Erythroblast (primary cell): ENCODE measurements around the gene H6PD.

ENCODE experiments used
- DNase-seq, 2 experiments: peaks; one replicate each; lab custom pipeline; 2025; lab: John Stamatoyannopoulos, UW
- GATA1 ChIP-seq: IDR thresholded peaks from 2 replicates; pipeline ENCODE4 v1.6.1; 2011; ENCODE audit warnings: low read depth, mild to moderate bottlenecking, control low read depth, low read length, moderate library complexity
- POLR2A ChIP-seq: IDR thresholded peaks from 2 replicates; pipeline ENCODE4 v1.6.1; 2011; ENCODE audit warnings: mild to moderate bottlenecking, low read length

Gene H6PD

DNA sequence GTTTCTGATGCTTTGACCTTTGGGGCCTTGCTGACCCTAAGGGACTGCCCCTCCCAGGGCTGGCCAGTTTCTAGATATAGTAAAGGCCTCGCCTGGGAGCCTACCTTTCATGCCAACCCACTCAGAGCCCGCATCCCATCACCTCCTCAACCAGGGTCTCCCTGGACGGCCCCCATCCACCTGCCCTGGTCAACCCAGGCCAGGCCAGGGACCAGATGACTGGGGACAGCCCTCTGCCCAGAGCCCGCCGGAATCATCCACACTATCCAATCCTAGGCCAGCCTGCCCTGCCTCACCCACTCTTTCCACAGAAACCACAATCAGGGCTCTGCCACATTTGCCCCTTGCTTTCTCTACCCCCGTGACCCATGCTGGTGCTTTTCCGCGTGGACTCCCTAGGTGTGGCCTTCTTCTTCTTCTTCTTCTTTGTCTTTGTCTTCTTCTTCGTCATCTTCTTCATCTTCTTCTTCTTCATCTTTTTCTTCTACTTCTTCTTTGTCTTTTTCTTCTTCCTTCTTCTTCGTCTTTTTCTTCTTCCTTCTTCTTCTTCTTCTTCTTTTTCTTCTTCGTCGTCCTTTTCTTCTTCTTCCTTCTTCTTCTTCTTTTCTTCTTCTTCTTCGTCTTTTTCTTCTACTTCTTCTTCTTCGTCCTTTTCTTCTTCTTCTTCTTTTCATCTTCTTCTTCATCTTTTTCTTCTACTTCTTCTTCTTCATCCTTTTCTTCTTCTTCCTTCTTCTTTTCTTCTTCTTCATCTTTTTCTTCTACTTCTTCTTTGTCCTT lies 11.5 kb upstream of the H6PD start:
- no peak for DNase-seq

GRCh38 chr1:9224664-9225410 lies 9.7 kb upstream of the H6PD start:
- DNase-seq = no peak
- TF ChIP-seq POLR2A (no peak), GATA1 (no peak)

More for the DNA sequence above, 11.5 kb upstream of the H6PD start:
- TF ChIP-seq GATA1 (no peak), POLR2A (no peak)

DNA sequence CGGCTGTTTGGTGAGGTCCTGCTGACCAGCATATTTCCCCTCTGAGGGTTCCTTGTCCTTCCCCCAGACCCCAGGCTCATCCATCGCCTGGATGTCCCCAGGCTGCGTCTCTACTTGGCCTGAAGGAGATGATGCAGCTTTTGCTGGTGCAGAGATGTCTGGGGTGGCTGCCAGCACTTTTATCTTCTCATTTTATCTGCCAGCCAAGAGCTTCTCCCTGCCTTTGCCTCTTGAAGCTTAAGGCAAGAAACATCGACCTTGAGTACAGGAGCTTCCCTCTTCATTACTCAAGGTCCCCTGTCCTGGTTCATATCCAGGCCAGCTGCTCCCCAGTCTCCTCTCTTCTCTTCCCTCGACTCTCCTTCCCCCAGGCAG lies 9.2 kb upstream of the H6PD start:
- TF ChIP-seq GATA1 = no peak
- TF ChIP-seq POLR2A = no peak
- DNase-seq = no peak

DNA sequence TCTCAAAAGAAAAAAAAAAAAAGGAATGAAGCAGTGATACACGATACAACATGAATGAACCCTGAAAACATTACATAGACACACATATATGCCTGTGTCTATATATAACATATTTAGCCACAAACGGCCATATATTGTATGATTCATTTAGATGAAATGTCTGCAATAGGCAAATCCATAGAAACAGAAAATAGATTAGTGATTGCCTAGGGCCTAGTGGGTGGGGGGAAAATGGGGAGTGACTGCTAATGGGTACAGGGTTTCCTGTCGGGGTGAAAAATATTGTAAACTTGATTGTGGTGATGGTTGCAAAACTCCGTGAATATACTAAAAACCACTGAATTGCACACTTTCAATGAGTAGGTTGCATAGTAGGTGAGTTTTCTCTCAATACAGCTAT lies 6.0 kb upstream of the H6PD start:
- TF ChIP-seq GATA1 (no peak), POLR2A (no peak)
- DNase-seq = no peak

DNA sequence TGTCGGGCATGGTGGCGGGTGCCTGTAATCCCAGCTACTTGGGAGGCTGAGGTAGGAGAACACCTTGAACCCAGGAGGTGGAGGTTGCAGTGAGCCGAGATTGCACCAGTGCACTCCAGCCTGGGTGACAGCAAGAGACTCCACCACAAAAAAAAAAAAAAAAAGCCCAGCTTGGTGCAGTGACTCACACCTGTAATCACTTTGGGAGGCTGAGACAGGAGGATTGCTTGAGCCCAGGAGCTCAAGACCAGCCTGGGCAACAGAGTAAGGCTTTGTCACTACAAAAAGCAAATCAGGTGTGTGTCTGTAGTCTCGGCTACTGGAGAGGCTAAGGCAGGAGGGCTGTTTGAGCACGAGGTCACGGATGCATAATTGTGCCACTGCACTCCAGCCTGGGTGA lies 5.0 kb upstream of the H6PD start:
- TF ChIP-seq GATA1 (no peak), POLR2A (no peak)
- DNase-seq = no peak

- no peak for DNase-seq
- TF ChIP-seq GATA1 (no peak), POLR2A (no peak)
Observed at GRCh38 chr1:9230869-9231533, 3.6 kb upstream of the H6PD start.

DNA sequence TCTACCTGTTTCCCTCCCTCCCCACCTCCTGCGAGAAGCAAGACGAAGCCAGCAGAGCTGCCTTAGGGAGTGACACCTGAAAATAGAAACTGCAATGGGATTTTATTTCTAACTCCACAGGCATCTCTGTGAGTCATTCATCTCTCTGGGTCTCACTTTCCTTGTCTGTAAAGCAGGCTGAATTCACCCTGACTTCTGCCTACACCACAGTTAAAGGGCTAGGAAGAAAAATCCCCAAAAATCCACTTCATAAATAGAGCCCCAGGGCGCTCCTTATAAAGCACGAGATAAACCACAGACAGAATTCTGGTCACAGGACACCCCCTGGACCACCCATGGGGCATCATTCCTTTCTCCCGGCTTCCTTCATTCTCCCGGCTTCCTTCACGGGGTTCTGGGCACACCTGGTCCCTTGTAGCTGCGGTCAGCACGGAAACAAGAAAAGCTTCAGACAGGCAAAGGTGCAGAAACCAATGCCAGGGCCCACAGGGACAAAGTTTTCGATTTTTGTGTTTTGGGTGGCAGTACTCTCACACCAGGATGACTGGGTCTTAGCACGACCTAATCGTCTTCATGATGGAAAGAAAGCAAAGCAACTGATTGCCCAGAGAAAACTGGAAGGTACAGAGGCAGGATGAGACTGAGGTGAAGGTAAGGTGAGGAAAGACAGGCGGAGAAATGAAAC lies 2.8 kb upstream of the H6PD start:
- no peak for DNase-seq
- TF ChIP-seq POLR2A (no peak), GATA1 (no peak)

DNA sequence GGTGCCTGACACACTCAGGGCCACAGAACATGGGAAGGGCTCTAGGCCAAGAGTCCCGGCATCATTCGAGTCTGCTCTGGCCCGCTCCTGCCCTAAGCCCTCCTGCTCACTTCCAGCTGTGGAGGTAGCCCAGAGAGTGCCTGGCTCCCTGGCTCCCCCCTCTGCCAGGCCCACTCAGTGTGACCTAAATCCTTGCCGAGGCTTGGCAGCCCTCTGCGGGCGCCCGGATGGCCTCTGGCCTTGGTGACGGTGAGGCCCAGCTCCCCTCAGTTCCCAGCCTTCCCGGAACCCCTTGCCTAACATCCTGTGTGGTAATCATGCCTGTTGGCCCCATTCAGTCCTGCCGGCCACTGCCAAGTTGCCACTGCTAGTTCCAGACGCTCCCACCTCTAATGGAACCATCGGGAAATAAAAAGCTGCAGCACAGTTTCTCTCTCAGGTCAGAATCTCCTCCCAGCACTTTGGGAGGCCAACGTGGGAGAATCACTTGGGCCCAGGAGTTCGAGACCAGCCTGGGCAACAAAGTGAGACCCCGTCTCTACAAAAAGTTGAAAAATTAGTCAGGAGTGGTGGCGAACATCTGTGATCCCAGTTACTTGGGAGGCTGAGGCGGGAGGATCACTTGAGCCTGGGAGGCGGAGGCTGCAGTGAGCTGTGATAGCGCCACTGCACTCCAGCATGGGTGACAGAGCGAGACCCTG lies 1.2 kb upstream of the H6PD start:
- TF ChIP-seq GATA1 (no peak), POLR2A (no peak)
- DNase-seq = no peak

- DNase-seq = no peak
- TF ChIP-seq POLR2A = no peak
- TF ChIP-seq GATA1 = no peak
Observed at GRCh38 chr1:9233942-9234222, 692 bp upstream of the H6PD start.

DNA sequence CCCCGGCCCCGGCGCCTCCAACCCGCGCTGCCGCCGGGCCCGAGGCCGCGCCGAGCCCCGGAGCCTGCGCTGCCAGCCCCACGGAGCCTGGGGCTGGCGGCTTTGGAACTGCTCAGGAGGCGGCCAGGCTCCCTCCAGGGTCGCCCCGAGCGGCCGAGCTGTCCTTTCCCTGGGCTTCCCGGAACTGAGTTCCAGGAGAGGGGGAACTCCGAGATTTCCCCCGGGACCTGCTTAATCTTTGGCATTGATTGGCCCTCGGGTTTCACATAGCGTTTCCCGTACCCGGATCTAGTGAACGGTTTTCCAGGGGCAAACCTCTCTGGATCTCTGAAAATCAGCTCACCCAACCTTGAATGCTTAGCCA lies 504 bp downstream of the H6PD start:
- no peak for DNase-seq
- no peak for TF ChIP-seq POLR2A
- no peak for TF ChIP-seq GATA1

GRCh38 chr1:9235560-9235959 lies 986 bp downstream of the H6PD start:
- TF ChIP-seq GATA1 = no peak
- TF ChIP-seq POLR2A = no peak
- DNase-seq = no peak

- DNase-seq = no peak
- TF ChIP-seq GATA1 (no peak), POLR2A (no peak)
Observed at GRCh38 chr1:9238134-9238533, 3.6 kb downstream of the H6PD start.

- TF ChIP-seq GATA1 (no peak), POLR2A (no peak)
- DNase-seq = no peak
Observed at GRCh38 chr1:9238550-9238949, 4.0 kb downstream of the H6PD start.
